Mononuclear cell (primary cell): ENCODE measurements around the gene KAZN. TPM values are rescaled to one million over a fixed set of nuclear protein-coding genes. Genes with fewer than 3 reads are reported as not detected.

Source experiments
- H3K27me3 ChIP-seq: 2 replicates; pipeline ENCODE4 v1.6.0; 2011; ENCODE audit warnings: low read length, control low read depth; ENCODE audit not compliant: insufficient read depth
- H3K4me1 ChIP-seq: 2 replicates; pipeline ENCODE4 v1.5.1; 2011; ENCODE audit warnings: mild to moderate bottlenecking, low read length, control low read depth; ENCODE audit not compliant: insufficient read depth
- H3K4me3 ChIP-seq: 2 replicates; pipeline ENCODE4 v1.5.1; 2011; ENCODE audit warnings: mild to moderate bottlenecking, low read length, moderate library complexity
- H3K9me3 ChIP-seq: 2 replicates; pipeline ENCODE4 v1.5.1; 2011; ENCODE audit warnings: low read depth, mild to moderate bottlenecking, control low read depth, low read length
- total RNA-seq: library from RNA; depleted of rRNA; stranded (reverse); fragments of >200 nt; gene quantifications from one replicate; pipeline ENCODE4 v1.2.3, GENCODE V29; 2012

KAZN gene
- total RNA-seq, 1 donor = 0.31 TPM

- Histone ChIP-seq H3K4me3 (no peak overlapping the region), H3K27me3 (no peaks in the 10 kb centered on the region), H3K9me3 (no peaks in the 10 kb centered on the region), H3K4me1 (no peaks in the 10 kb centered on the region)
Measured at GRCh38 chr1:14707531-14708445, 109.3 kb downstream of the KAZN start.

- no peaks in the 10 kb centered on the region for H3K9me3 ChIP-seq
- H3K4me1 ChIP-seq = no peaks in the 10 kb centered on the region
- H3K27me3 ChIP-seq = no peaks in the 10 kb centered on the region
- no peak overlapping the region for H3K4me3 ChIP-seq
Measured at GRCh38 chr1:14710331-14710730, 111.8 kb downstream of the KAZN start.

- H3K9me3 ChIP-seq = no peaks in the 10 kb centered on the region
- no peaks in the 10 kb centered on the region for H3K27me3 ChIP-seq
- H3K4me3 ChIP-seq = no peak overlapping the region
- no peaks in the 10 kb centered on the region for H3K4me1 ChIP-seq
Measured at GRCh38 chr1:14712136-14712535, 113.7 kb downstream of the KAZN start.

- Histone ChIP-seq H3K4me3 (no peak overlapping the region), H3K27me3 (no peaks in the 10 kb centered on the region), H3K9me3 (no peaks in the 10 kb centered on the region), H3K4me1 (no peaks in the 10 kb centered on the region)
Measured at GRCh38 chr1:14713077-14713476, 114.6 kb downstream of the KAZN start.

GRCh38 chr1:14715266-14715665 is 116.8 kb downstream of the KAZN start:
- Histone ChIP-seq H3K27me3 (no peaks in the 10 kb centered on the region), H3K4me1 (no peaks in the 10 kb centered on the region), H3K4me3 (no peak overlapping the region), H3K9me3 (no peaks in the 10 kb centered on the region)

- Histone ChIP-seq H3K27me3 (no peaks in the 10 kb centered on the region), H3K4me3 (no peak overlapping the region), H3K9me3 (no peaks in the 10 kb centered on the region), H3K4me1 (no peaks in the 10 kb centered on the region)
Measured at GRCh38 chr1:14715802-14716201, 117.3 kb downstream of the KAZN start.

- Histone ChIP-seq H3K27me3 (no peaks in the 10 kb centered on the region), H3K9me3 (no peaks in the 10 kb centered on the region), H3K4me3 (no peak overlapping the region), H3K4me1 (no peaks in the 10 kb centered on the region)
Measured at GRCh38 chr1:14716474-14716873, 118.0 kb downstream of the KAZN start.

GRCh38 chr1:14718476-14718875 is 120.0 kb downstream of the KAZN start:
- no peak overlapping the region for H3K4me3 ChIP-seq
- H3K9me3 ChIP-seq = no peaks in the 10 kb centered on the region
- H3K4me1 ChIP-seq = no peaks in the 10 kb centered on the region
- no peaks in the 10 kb centered on the region for H3K27me3 ChIP-seq

GRCh38 chr1:14723401-14723800 is 124.9 kb downstream of the KAZN start:
- Histone ChIP-seq H3K27me3 (no peaks in the 10 kb centered on the region), H3K4me1 (no peaks in the 10 kb centered on the region), H3K9me3 (no peaks in the 10 kb centered on the region), H3K4me3 (no peak overlapping the region)

GRCh38 chr1:14724246-14724645 is 125.8 kb downstream of the KAZN start:
- no peaks in the 10 kb centered on the region for H3K4me1 ChIP-seq
- no peak overlapping the region for H3K4me3 ChIP-seq
- no peaks in the 10 kb centered on the region for H3K27me3 ChIP-seq
- no peaks in the 10 kb centered on the region for H3K9me3 ChIP-seq

- Histone ChIP-seq H3K4me3 (no peak overlapping the region), H3K9me3 (no peaks in the 10 kb centered on the region), H3K4me1 (no peaks in the 10 kb centered on the region), H3K27me3 (no peaks in the 10 kb centered on the region)
Measured at GRCh38 chr1:14724678-14725077, 126.2 kb downstream of the KAZN start.

GRCh38 chr1:14725238-14725637 is 126.8 kb downstream of the KAZN start:
- no peaks in the 10 kb centered on the region for H3K27me3 ChIP-seq
- H3K4me3 ChIP-seq = no peak overlapping the region
- H3K4me1 ChIP-seq = no peaks in the 10 kb centered on the region
- no peaks in the 10 kb centered on the region for H3K9me3 ChIP-seq

GRCh38 chr1:14725695-14726094 is 127.2 kb downstream of the KAZN start:
- no peaks in the 10 kb centered on the region for H3K27me3 ChIP-seq

GRCh38 chr1:14726606-14727005 is 128.1 kb downstream of the KAZN start:
- no peak overlapping the region for H3K4me3 ChIP-seq
- H3K27me3 ChIP-seq = no peaks in the 10 kb centered on the region
- H3K9me3 ChIP-seq = no peaks in the 10 kb centered on the region
- no peaks in the 10 kb centered on the region for H3K4me1 ChIP-seq

More at GRCh38 chr1:14725695-14726094, 127.2 kb downstream of the KAZN start:
- no peaks in the 10 kb centered on the region for H3K4me1 ChIP-seq
- H3K4me3 ChIP-seq = no peak overlapping the region
- H3K9me3 ChIP-seq = no peaks in the 10 kb centered on the region

- Histone ChIP-seq H3K9me3 (no peaks in the 10 kb centered on the region), H3K27me3 (no peaks in the 10 kb centered on the region), H3K4me1 (no peaks in the 10 kb centered on the region), H3K4me3 (no peak overlapping the region)
Measured at GRCh38 chr1:14728516-14728915, 130.0 kb downstream of the KAZN start.

GRCh38 chr1:14732728-14733047 is 134.2 kb downstream of the KAZN start:
- H3K4me3 ChIP-seq = no peak overlapping the region
- H3K27me3 ChIP-seq = no peaks in the 10 kb centered on the region
- H3K9me3 ChIP-seq = no peaks in the 10 kb centered on the region
- H3K4me1 ChIP-seq = no peaks in the 10 kb centered on the region
